Measurements from ENCODE around the gene SAMD4B. TPM values are rescaled to one million over a fixed set of nuclear protein-coding genes. Genes with fewer than 3 reads are reported as not detected.

Gene SAMD4B
- total RNA-seq, 1 experiment from 2014 or later = 80.4 TPM

DNA sequence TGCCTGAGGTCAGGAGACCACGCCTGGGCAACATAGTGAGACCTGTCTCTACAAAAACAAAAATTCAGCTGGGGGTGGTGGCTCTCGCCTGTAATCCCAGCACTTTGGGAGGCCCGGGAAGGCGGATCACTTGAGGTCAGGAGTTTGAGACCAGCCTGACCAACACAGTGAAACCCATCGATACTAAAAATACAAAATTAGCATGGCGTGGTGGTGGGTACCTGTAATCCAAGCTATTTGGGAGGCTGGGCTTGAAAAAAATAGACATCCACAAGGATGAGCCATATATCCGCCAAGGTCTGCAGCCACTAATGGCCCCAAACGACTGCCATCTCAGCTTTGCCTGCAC, 90.4 kb downstream of the SAMD4B start:
- Histone ChIP-seq H3K27ac (ENCODE audit: low read length) (peak overlapping the region; percentile 100), H3K79me2 (ENCODE audit: low read length) (peaks cover 32% of the 10 kb centered on the region), H3K4me1 (ENCODE audit: insufficient read depth, low read length) (peaks cover 32% of the 10 kb centered on the region), H3K9ac (ENCODE audit: low read length) (no peak overlapping the region), H3K4me3 (ENCODE audit: low read length) (no peak overlapping the region), H3F3A (ENCODE audit: low read length, unreplicated experiment) (peaks cover 27% of the 10 kb centered on the region), H3K9me3 (ENCODE audit: low read length) (no peaks in the 10 kb centered on the region), H3K36me3 (ENCODE audit: low read depth, low read length) (peaks cover 30% of the 10 kb centered on the region), H2AFZ (ENCODE audit: low read length) (no peak overlapping the region), H4K20me1 (ENCODE audit: low read length) (peaks cover 21% of the 10 kb centered on the region), H3K9me2 (replicated peaks; ENCODE audit: low read length) (no peaks in the 10 kb centered on the region), H3K4me2 (ENCODE audit: low read length) (no peak overlapping the region), H3K27me3 (ENCODE audit: low read length) (no peaks in the 10 kb centered on the region)
- ATAC-seq = no peak
- intact Hi-C loops (cut with micrococcal nuclease) = no loop called here
- no TSS peak for BruUV-seq (replicated peaks)
- DNase-seq = no peak
- CTCF ChIA-PET = no interaction called here
- POLR2A ChIA-PET (ENCODE audit: unreplicated experiment) = interaction anchor here (0.6 to 0.7 kb wide), 2 partner anchors 29 to 1820 kb away, joined by 4 to 8 read pairs; no protein-coding TSS in a partner anchor
- no peak for TF ChIP-seq EZH2 (IDR thresholded peaks at IDR 0.05; ENCODE audit: low read length, unreplicated experiment)
- no peak for TF ChIP-seq CTCF (conservative IDR thresholded peaks at IDR 0.05; ENCODE audit: low read depth, low read length)
- no peak for TF ChIP-seq EZH2phosphoT487 (IDR thresholded peaks at IDR 0.05; ENCODE audit: borderline replicate concordance, low read length)

- Histone ChIP-seq H3K9me3 (ENCODE audit: low read length) (no peaks in the 10 kb centered on the region), H3K9me2 (replicated peaks; ENCODE audit: low read length) (no peaks in the 10 kb centered on the region), H3K9ac (ENCODE audit: low read length) (peak overlapping the region; percentile 100), H3F3A (ENCODE audit: low read length, unreplicated experiment) (peaks cover 27% of the 10 kb centered on the region), H3K4me1 (ENCODE audit: insufficient read depth, low read length) (peaks cover 32% of the 10 kb centered on the region), H3K79me2 (ENCODE audit: low read length) (peaks cover 32% of the 10 kb centered on the region), H3K36me3 (ENCODE audit: low read depth, low read length) (peaks cover 30% of the 10 kb centered on the region), H3K4me3 (ENCODE audit: low read length) (peak overlapping the region; percentile 95), H3K27me3 (ENCODE audit: low read length) (no peaks in the 10 kb centered on the region), H3K4me2 (ENCODE audit: low read length) (peak overlapping the region; percentile 87), H4K20me1 (ENCODE audit: low read length) (peaks cover 21% of the 10 kb centered on the region), H3K27ac (ENCODE audit: low read length) (peak overlapping the region; percentile 100), H2AFZ (ENCODE audit: low read length) (no peak overlapping the region)
- ATAC-seq (no peak), DNase-seq (no peak)
- CTCF ChIA-PET = no interaction called here
- no peak for TF ChIP-seq EZH2 (IDR thresholded peaks at IDR 0.05; ENCODE audit: low read length, unreplicated experiment)
- no peak for TF ChIP-seq EZH2phosphoT487 (IDR thresholded peaks at IDR 0.05; ENCODE audit: borderline replicate concordance, low read length)
- no peak for TF ChIP-seq CTCF (conservative IDR thresholded peaks at IDR 0.05; ENCODE audit: low read depth, low read length)
- BruUV-seq (replicated peaks) = no TSS peak
- intact Hi-C loops (cut with micrococcal nuclease) = no loop called here
- POLR2A ChIA-PET (ENCODE audit: unreplicated experiment) = no interaction called here
Observed at GRCh38 chr19:39433480-39434079, 91.4 kb downstream of the SAMD4B start.

Data from PC-3 (cell line).